Measurements from ENCODE around the gene HAO2.

DNA sequence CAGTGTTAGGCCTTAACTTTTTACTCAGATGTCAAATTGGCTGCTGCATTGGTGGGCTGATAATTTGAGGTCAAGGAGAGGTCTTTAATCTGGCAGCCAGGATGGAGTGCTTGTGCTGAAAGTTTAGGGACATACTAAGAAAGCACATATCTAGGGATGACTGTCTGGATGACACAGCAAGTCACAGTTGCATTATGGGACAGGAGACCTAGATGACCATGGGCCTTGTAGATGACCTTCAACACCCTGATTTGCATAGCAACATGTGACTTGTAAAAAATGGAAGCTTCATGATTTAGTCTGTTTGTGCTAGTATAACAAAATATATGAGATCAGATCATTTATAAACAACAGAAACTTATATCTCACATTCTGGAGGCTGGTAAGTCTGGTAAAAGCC is 28.4 kb downstream of the HAO2 start:
- TF ChIP-seq CTCF (IDR thresholded peaks at IDR 0.05) (no peak), POLR2A (IDR thresholded peaks at IDR 0.05) (no peak), POLR2AphosphoS5 (IDR thresholded peaks at IDR 0.05) (no peak)
